ENCODE results near the gene DCUN1D5. TPM values are rescaled to one million over a fixed set of nuclear protein-coding genes. Genes with fewer than 3 reads are reported as not detected.
A peak's percentile ranks its signal among the peaks of the same experiment; 100 is the strongest.

DCUN1D5 gene
- total and polyA plus RNA-seq, 2 of the 13 experiments (the other 11 are each of a cell fraction or from before 2014, with no cell fraction given): 32.9 to 46.7 TPM

DNA sequence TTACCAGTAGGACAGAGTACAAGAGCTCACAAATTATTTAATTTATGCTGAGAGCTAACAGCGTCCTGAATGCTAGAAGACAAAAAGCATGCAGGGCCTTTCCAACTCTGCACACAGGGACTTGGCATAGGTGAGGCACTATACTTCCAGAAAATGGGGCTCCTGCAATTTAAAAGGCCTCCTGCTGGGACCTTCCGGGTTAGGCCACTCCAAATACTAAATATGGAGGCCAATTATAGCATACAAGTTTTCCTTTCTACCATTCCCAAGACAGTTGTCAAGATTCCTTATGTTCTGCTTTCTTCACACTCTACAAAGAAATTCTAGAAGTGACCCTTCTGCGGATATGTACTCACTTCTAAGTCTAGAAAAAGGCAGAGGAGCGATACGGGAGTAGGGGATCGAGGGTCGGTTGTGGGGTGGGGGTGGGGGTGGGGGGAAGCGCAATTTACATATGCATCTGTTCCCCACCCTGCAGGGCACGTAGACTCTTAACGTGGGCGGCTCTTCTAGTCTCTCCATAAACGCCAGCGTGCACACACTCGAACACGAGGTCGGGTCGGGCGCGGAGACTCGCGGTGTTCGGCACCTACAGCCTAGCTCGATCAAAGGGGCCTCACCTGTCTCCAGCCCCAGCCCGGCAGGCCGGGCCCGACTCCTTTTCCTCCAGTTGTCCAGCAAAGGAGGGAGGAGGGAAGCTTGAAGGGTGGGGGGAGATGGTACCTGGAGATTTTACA lies 728 bp downstream of the DCUN1D5 start (continued):
- TF ChIP-seq, protein P1, sequence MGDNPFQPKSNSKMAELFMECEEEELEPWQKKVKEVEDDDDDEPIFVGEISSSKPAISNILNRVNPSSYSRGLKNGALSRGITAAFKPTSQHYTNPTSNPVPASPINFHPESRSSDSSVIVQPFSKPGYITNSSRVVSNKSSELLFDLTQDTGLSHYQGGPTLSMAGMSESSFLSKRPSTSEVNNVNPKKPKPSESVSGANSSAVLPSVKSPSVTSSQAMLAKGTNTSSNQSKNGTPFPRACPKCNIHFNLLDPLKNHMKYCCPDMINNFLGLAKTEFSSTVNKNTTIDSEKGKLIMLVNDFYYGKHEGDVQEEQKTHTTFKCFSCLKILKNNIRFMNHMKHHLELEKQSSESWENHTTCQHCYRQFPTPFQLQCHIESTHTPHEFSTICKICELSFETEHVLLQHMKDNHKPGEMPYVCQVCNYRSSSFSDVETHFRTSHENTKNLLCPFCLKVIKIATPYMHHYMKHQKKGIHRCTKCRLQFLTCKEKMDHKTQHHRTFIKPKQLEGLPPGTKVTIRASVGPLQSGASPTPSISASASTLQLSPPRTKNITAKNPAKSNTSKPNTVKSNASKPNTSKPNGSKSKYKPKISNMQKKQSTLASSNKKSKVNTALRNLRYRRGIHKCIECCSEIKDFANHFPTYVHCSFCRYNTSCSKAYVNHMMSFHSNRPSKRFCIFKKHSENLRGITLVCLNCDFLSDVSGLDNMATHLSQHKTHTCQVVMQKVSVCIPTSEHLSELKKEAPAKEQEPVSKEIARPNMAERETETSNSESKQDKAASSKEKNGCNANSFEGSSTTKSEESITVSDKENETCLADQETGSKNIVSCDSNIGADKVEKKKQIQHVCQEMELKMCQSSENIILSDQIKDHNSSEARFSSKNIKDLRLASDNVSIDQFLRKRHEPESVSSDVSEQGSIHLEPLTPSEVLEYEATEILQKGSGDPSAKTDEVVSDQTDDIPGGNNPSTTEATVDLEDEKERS (CRISPR knock-in tag; IDR thresholded peaks at IDR 0.05): 0 out of 2 replicates have a peak, but pooled peaks have one; percentile 47
- TF ChIP-seq, protein P2, sequence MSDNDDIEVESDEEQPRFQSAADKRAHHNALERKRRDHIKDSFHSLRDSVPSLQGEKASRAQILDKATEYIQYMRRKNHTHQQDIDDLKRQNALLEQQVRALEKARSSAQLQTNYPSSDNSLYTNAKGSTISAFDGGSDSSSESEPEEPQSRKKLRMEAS (IDR thresholded peaks at IDR 0.05): peak; percentile 65
- TF ChIP-seq, protein P3, sequence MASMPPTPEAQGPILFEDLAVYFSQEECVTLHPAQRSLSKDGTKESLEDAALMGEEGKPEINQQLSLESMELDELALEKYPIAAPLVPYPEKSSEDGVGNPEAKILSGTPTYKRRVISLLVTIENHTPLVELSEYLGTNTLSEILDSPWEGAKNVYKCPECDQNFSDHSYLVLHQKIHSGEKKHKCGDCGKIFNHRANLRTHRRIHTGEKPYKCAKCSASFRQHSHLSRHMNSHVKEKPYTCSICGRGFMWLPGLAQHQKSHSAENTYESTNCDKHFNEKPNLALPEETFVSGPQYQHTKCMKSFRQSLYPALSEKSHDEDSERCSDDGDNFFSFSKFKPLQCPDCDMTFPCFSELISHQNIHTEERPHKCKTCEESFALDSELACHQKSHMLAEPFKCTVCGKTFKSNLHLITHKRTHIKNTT (CRISPR knock-in tag; IDR thresholded peaks at IDR 0.05): no peak
- TF ChIP-seq ZFX (CRISPR knock-in tag; IDR thresholded peaks at IDR 0.05; ENCODE audit: low read depth) (peak; percentile 7; the same call in 1 of the 2 replicates), ZIK1 (CRISPR knock-in tag; IDR thresholded peaks at IDR 0.05; ENCODE audit: borderline replicate concordance, low read depth) (0 out of 2 replicates have a peak, but pooled peaks have one; percentile 3), POLR2A (IDR thresholded peaks at IDR 0.05; ENCODE audit: insufficient read depth in 1 of 2, low read depth in 2 of 2, low read length in 2 of 2) (peak in 1 of 2 experiments; percentile 37; a peak in 1 of 4 replicates), ZEB1 (IDR thresholded peaks at IDR 0.05; ENCODE audit: insufficient replicate concordance, low read depth) (no peak), SALL1 (CRISPR knock-in tag; IDR thresholded peaks at IDR 0.05) (no peak), ZSCAN31 (CRISPR knock-in tag; IDR thresholded peaks at IDR 0.05; ENCODE audit: low read depth) (no peak), ZNF749 (CRISPR knock-in tag; IDR thresholded peaks at IDR 0.05; ENCODE audit: borderline replicate concordance) (0 out of 2 replicates have a peak, but pooled peaks have one; percentile 7), SYNCRIP (IDR thresholded peaks at IDR 0.05; ENCODE audit: insufficient read depth, low read depth, low read length) (no peak), MIXL1 (CRISPR knock-in tag; IDR thresholded peaks at IDR 0.05) (no peak), GATAD2A (CRISPR knock-in tag; IDR thresholded peaks at IDR 0.05) (no peak), ZNF20 (CRISPR knock-in tag; IDR thresholded peaks at IDR 0.05) (0 out of 2 replicates have a peak, but pooled peaks have one; percentile 26)
- TF ChIP-seq, protein P4, sequence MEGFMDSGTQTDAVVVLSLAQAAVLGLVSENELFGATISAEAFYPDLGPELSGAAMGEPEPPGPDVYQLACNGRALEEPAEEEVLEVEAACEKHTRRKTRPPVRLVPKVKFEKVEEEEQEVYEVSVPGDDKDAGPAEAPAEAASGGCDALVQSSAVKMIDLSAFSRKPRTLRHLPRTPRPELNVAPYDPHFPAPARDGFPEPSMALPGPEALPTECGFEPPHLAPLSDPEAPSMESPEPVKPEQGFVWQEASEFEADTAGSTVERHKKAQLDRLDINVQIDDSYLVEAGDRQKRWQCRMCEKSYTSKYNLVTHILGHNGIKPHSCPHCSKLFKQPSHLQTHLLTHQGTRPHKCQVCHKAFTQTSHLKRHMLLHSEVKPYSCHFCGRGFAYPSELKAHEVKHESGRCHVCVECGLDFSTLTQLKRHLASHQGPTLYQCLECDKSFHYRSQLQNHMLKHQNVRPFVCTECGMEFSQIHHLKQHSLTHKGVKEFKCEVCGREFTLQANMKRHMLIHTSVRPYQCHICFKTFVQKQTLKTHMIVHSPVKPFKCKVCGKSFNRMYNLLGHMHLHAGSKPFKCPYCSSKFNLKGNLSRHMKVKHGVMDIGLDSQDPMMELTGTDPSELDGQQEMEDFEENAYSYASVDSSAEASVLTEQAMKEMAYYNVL (CRISPR knock-in tag; IDR thresholded peaks at IDR 0.05; ENCODE audit: borderline replicate concordance): 0 out of 2 replicates have a peak, but pooled peaks have one; percentile 19
- TF ChIP-seq, protein P5, sequence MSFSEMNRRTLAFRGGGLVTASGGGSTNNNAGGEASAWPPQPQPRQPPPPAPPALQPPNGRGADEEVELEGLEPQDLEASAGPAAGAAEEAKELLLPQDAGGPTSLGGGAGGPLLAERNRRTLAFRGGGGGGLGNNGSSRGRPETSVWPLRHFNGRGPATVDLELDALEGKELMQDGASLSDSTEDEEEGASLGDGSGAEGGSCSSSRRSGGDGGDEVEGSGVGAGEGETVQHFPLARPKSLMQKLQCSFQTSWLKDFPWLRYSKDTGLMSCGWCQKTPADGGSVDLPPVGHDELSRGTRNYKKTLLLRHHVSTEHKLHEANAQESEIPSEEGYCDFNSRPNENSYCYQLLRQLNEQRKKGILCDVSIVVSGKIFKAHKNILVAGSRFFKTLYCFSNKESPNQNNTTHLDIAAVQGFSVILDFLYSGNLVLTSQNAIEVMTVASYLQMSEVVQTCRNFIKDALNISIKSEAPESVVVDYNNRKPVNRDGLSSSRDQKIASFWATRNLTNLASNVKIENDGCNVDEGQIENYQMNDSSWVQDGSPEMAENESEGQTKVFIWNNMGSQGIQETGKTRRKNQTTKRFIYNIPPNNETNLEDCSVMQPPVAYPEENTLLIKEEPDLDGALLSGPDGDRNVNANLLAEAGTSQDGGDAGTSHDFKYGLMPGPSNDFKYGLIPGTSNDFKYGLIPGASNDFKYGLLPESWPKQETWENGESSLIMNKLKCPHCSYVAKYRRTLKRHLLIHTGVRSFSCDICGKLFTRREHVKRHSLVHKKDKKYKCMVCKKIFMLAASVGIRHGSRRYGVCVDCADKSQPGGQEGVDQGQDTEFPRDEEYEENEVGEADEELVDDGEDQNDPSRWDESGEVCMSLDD (CRISPR knock-in tag; IDR thresholded peaks at IDR 0.05; ENCODE audit: borderline replicate concordance): no peak
- TF ChIP-seq, protein P6, sequence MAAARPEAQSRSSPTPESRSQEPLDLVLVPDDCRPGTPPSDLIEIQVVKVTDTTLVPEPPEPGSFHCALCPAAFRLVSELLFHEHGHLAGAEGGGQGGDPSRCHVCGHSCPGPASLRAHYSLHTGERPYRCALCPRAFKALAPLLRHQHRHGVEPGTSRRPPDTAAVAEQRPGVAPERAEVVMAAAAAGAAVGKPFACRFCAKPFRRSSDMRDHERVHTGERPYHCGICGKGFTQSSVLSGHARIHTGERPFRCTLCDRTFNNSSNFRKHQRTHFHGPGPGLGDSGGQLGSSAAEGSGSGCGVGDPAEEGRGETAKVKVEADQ (CRISPR knock-in tag; IDR thresholded peaks at IDR 0.05; ENCODE audit: borderline replicate concordance): no peak
